Activated CD8-positive, alpha-beta memory T cell treated with anti-CD3 and anti-CD28 coated beads for 24 hours (primary cell): ENCODE results near the gene EBLN2.
"Not testable (repeated sequence)": the region's sequence is repeated elsewhere in the genome, so short reads cannot be mapped to it uniquely, and the experiment has no call there.

Experiments used
- DNase-seq: peaks from one replicate; pipeline ENCODE4 v3.0.0-alpha.2; 2020

Gene EBLN2

GRCh38 chr3:73066243-73066642 is 4.8 kb downstream of the EBLN2 start:
- not testable (repeated sequence) for DNase-seq

GRCh38 chr3:73068419-73068818 is 7.0 kb downstream of the EBLN2 start:
- no peak for DNase-seq

- DNase-seq: no peak
Observed at GRCh38 chr3:73069187-73069586, 7.7 kb downstream of the EBLN2 start.

- no peak for DNase-seq
Observed at GRCh38 chr3:73069775-73070444, 8.5 kb downstream of the EBLN2 start.

GRCh38 chr3:73070675-73071575 is 9.5 kb downstream of the EBLN2 start:
- no peak for DNase-seq

- DNase-seq: no peak
Observed at GRCh38 chr3:73071952-73072351, 10.5 kb downstream of the EBLN2 start.

- no peak for DNase-seq
Observed at GRCh38 chr3:73072634-73073033, 11.2 kb downstream of the EBLN2 start.

GRCh38 chr3:73073091-73073707 is 11.7 kb downstream of the EBLN2 start:
- no peak for DNase-seq

- DNase-seq: no peak
Observed at GRCh38 chr3:73074781-73075180, 13.3 kb downstream of the EBLN2 start.

- DNase-seq: no peak
Observed at GRCh38 chr3:73080216-73080966, 18.9 kb downstream of the EBLN2 start.

GRCh38 chr3:73081140-73081539 is 19.7 kb downstream of the EBLN2 start:
- DNase-seq: no peak

GRCh38 chr3:73084170-73084569 is 22.7 kb downstream of the EBLN2 start:
- no peak for DNase-seq

- peak; percentile 77 for DNase-seq
Observed at GRCh38 chr3:73086071-73086494, 24.6 kb downstream of the EBLN2 start.

- DNase-seq: no peak
Observed at GRCh38 chr3:73094129-73094528, 32.7 kb downstream of the EBLN2 start.

- no peak for DNase-seq
Observed at GRCh38 chr3:73094951-73095350, 33.5 kb downstream of the EBLN2 start.

GRCh38 chr3:73096169-73096568 is 34.7 kb downstream of the EBLN2 start:
- no peak for DNase-seq

GRCh38 chr3:73098026-73098425 is 36.6 kb downstream of the EBLN2 start:
- no peak for DNase-seq

- no peak for DNase-seq
Observed at GRCh38 chr3:73098873-73099272, 37.4 kb downstream of the EBLN2 start.

- DNase-seq: peak; percentile 91
Observed at GRCh38 chr3:73100741-73101559, 39.5 kb downstream of the EBLN2 start.

GRCh38 chr3:73101881-73102280 is 40.4 kb downstream of the EBLN2 start:
- DNase-seq: no peak

GRCh38 chr3:73107215-73107614 is 45.8 kb downstream of the EBLN2 start:
- no peak for DNase-seq

GRCh38 chr3:73107676-73108187 is 46.3 kb downstream of the EBLN2 start:
- no peak for DNase-seq
